Measurements from ENCODE around the gene HMOX2.
A peak's percentile ranks its signal among the peaks of the same experiment; 100 is the strongest.

The HMOX2 gene

DNA sequence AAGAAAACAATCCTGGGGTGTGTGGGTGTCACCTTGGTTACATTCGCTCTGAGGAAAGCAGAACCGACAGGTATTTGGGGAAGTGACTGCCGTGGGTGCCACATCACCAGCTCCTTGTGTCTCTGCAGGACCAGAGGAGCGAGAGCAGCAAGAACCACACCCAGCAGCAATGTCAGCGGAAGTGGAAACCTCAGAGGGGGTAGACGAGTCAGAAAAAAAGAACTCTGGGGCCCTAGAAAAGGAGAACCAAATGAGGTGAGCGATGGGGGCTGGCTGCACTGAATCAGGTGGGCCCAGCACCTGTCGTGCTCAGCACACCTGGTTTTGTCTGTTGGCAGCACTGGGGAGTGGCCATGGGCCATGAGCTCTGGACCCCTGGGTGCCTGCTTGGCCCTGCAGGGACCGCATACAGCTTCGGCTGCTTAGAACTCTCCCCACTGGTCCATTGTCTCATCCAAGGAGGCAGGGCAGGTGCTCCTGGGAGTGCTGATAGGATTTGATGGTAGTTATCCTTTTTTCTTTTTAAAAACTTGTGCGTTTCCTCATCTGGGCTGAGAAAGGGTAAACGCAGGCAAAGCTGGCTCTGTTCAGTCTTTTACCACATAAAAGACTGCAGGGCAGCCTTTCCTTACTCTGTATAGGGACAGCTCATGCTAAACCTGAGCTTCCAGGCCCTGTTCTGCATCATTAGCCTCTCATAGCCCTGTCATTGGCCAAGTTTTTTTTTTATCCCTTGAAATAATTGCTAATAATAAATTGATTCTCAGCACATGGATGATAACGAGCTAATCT lies 29.4 kb downstream of the HMOX2 start:
- DNase-seq: no peak

DNA sequence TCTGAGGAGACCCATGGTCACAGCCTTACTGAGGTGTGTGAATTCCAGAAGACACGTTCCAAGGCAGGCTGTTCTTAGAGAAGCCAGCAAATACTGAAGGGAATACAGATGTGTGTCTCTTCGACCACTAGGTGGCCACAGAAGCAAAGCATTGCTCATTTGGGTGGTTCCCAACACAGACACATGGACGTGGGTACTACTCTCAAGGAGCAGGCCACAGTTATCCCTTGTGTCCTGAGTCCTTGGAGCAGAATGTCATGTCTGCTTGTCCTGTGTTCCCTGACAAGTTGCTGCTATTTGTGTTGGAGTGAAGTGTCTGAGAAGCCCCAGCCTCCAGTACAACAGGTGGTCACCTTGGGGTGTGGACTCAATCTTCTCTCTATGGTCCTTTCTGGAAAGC lies 30.3 kb downstream of the HMOX2 start:
- peak; percentile 84 for DNase-seq

DNA sequence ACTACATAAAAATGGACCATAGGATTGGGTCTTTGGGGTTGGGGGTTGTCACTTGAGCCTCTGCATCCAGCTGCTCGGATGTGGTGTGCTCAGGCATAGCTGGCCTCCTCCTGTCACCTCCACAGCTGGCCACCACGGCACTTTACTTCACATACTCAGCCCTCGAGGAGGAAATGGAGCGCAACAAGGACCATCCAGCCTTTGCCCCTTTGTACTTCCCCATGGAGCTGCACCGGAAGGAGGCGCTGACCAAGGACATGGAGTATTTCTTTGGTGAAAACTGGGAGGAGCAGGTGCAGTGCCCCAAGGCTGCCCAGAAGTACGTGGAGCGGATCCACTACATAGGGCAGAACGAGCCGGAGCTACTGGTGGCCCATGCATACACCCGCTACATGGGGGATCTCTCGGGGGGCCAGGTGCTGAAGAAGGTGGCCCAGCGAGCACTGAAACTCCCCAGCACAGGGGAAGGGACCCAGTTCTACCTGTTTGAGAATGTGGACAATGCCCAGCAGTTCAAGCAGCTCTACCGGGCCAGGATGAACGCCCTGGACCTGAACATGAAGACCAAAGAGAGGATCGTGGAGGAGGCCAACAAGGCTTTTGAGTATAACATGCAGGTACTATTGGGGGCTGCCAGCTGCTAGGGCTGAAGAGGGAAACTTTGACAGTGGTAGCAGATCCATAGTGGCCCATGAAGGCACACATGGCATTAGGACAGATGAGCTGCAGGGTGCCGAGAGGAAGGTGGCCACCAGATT lies 31.6 kb downstream of the HMOX2 start:
- no peak for DNase-seq

DNA sequence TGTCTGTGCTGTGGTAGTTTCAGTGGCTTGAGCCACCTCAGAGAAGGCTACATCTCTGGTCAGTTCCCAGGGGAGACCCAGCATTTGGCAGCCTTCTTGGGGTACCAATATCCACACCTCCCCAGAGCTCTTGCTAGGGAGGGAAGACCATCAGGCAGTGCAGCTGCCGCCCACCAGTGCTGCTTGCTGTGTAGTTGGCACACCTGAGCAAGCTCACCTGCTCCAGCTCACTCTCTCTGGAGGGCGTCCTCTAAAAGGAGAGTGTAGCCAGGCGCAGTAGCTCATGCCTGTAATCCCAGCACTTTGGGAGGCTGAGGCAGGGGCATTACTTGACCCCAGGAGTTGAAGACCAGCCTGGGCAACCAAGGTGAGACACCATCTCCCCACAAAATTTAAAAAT lies 32.6 kb downstream of the HMOX2 start:
- no peak for DNase-seq

DNA sequence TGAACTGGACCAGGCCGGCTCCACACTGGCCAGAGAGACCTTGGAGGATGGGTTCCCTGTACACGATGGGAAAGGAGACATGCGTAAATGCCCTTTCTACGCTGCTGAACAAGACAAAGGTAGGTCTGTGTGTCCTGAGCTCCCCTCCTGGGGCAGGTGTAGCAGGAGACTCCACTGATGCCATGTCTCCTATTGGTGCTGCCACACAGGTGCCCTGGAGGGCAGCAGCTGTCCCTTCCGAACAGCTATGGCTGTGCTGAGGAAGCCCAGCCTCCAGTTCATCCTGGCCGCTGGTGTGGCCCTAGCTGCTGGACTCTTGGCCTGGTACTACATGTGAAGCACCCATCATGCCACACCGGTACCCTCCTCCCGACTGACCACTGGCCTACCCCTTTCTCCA lies 33.2 kb downstream of the HMOX2 start:
- no peak for DNase-seq

DNA sequence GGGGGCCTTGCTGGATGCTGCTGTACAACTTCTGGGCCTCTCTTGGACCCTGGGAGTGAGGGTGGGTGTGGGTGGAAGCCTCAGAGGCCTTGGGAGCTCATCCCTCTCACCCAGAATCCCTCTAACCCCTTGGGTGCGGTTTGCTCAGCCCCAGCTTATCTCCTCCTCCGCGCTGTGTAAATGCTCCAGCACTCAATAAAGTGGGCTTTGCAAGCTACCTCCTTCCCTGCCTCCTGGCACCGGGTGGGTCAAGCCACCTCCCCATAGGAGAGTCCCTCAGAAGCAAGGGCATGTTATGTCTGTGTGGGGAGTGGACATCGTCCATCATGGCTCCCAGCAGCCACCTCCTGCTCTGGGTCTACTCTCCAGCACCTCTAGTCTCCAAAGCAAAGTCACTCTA lies 33.9 kb downstream of the HMOX2 start:
- DNase-seq: no peak

DNA sequence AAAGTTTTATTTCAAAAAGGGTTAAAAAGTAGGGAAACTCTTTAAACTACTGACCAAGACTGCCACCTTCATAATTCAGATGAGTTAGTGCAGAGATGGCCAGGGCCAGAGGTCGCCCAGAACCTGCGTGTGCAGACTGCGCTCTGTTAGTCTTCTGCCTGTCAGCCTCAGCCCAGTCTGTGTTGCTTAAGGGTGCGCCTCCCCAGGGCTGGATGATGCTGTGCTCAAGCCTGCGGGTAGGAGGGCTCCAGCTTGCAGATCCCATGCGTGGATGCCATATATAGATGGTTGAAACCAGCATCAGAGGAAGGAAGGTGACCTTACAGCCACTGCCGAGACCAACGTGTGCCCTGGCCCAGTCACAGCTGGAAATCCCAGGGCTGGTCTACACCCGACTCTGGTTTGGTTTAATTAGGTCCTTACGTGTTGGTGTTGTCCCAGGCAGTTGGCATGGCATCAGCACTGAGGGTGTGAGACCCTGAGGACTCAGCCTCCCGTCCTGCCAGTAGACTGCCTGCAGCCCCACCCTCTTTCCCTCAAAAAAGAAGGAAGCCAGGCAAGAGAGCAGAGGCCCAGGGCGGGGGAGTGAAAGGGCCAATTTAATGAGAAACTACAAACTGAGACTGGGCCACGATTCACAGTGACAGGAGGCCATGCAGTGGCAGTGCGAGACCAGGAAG lies 34.7 kb downstream of the HMOX2 start:
- no peak for DNase-seq

DNA sequence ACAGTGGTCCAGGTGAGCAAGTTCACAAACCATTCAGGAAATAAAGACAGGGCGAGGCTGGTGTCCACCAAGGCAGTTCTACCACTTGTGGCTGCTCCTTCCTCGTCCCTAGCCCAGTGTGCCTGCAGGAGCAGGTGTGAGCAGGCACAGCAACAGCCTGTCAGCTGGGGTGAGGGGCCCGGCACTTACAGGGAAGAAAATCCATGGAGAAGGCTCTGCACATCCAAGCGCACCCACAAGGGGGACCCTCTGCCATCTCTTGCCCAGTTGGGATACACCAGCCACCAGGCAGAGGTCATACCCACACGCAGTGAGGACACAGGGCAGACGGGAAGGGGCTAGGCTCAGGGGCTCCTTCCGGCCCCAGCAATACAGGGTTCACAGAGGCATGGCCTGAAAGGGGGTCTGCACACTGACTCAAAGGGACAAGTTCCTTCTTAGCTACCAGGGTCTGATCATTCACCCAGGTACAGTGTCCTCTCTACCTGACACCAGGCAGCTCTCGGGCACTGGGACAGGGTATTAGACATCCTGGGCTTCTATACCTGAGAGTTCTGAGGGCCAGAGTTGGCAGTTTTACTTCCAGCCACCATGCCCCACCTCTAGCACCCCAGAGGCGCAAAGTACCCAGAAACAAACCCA lies 35.4 kb downstream of the HMOX2 start:
- DNase-seq: peak; percentile 85

DNA sequence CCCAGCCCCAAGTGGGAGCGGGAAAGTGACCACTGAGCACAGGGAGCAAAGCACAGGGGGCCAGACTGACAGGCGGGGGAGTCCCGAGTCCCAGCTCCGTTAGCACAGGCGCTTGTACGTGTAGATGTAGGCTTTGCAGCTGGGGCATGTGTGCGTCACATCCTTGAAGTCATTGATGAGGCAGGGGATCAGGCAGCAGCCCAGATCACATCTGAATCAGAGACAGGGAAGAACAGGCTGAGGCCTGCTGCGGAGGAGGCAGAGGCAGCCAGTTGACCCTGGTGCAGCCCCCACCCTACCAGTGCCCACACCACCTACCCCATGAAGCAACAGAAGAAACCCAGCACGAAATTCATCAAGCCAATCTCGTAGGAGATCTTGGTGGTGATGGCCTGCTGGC lies 36.3 kb downstream of the HMOX2 start:
- no peak for DNase-seq

DNA sequence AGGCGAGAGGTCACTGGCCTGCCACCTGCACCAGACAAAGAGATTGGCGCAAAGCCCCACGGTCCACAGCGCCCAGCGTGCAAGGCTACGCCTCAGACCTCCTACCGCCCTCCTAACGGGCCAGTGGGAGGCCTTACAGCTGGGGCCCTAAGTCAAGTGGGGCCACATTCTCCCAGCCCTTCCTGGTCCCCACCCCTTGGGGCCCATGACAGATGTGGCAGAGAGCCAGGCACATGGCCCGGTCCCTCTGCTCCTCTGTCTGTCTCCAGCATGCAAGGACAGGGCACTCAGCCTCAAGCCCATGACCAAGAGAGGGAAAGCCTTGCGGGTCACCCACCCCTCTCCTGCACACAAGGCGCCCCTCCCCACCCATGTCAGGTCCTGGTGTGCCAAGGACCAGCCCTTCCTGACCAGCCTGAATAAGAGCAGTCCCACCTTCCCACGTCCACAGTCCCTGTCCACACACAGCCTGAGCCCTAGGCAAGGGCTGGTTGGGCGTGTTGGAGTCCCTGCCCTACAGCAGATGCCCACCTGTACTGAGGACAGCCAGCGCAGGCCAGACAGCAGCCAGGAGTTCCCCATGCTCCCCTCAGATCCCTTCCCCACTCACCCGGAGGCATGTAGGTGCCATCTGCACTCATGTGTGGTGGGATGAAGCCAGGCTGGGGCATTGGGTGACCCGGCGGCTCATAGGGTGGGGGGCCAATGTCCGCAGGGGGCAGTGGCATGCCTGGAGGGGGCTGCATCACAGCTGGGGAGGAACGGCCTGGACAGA lies 37.1 kb downstream of the HMOX2 start:
- DNase-seq: no peak

DNA sequence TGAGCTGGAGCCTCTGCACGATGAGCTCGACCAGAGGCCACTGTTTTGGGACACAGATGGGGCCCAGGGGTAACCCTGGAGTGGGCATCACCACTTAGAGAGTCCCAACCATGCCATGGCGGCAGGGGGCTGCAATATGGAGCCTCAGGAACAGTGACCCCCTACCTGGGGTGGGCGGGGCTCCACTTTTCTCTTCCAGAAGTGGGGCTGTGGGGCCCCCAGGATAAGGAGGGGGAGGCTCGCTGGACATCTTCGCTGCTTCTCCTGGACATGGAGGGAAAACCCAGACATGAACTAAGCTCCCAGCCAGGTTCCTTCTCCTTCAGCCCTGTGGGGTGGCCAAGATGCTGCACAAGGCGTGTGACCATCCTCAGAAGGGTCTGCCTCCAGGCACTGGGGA lies 37.7 kb downstream of the HMOX2 start:
- no peak for DNase-seq

DNA sequence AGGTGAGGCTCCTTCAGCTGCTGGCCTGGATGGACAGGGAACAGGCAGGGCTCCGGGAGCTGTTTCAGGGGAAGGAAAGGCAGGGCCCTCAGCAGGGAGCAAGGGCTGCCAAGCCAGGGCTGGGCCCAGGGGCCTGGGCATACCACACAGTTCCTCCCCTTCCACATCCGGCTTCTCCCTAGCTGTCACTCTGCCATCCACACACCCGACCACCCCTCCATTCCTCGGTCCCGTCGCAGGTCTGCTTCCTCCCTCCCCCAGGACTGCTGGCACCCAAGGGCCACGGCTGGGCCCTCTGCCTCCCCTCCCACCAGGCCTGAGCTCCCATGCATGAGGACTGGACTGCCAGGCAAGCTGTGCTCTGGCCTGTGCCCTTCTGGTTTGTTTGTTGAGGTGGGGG lies 38.4 kb downstream of the HMOX2 start:
- no peak for DNase-seq

DNA sequence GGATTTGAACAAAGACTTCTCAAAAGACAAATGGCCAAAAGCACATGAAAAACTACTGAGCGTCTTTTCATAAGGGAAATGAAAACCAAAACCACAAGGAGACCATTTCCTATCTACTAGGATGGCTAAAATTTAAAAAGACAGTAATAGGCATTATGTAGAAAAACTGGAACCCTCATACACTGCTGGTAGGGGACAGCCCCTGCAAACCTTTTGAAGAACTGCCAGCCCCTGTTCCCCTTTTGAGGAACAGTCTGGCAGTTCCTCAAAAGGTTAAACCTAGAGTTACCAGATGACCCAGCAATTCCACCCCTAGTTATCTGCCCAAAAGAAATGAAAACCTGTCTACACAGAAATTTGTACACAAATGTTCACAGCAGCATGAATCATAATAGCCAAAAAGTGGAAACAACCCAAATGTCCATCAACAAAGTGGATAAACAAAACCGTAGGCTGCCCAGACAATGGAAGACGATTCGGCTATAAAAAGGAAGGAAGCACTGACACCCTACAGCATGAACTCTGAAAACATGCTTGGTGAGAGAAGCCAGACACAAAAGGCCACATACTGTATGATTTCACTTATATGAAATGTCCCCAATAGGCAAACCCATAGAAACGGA lies 39.5 kb downstream of the HMOX2 start:
- DNase-seq: no peak

DNA sequence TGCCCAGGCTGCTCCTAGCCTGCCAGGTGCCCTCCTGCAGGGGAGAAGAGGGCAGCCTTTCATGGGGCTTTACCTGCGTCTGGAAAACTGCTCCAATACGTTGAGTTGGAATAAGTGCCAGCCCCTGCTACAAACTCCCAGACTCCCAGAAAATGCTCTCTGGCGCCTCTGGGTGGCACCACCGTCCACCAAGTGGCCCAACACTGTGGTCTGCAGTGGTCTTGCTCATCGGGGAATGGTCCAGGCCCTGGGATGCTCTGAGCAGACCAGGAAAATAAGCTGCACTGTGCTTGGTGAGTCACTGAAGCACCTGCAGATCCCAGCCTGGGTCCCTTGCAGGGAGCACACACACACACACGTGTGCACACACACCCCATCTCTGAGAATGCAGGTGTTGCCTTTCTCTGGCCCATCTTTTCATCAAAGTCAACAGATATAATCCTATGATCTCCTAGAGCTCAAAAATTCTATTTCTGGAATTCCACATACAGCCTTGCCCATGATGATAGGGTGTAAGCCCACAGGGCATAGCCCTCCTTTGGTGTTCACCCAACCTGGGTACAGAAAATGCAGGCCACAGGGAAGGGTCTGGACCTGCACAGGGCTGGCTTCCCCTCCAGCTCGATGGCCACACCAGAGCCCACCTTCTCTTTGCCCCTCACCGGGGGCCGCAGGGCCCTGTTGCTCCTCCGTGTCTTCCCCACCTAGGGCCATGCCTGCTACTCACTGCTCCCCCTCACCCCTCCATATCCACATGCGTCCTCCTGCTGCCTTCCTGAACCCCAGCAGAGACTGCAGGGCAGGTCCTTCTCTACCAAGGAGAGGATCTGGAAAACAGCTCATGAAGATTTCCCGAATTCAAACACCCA lies 41.8 kb downstream of the HMOX2 start:
- peak; percentile 77 for DNase-seq

DNA sequence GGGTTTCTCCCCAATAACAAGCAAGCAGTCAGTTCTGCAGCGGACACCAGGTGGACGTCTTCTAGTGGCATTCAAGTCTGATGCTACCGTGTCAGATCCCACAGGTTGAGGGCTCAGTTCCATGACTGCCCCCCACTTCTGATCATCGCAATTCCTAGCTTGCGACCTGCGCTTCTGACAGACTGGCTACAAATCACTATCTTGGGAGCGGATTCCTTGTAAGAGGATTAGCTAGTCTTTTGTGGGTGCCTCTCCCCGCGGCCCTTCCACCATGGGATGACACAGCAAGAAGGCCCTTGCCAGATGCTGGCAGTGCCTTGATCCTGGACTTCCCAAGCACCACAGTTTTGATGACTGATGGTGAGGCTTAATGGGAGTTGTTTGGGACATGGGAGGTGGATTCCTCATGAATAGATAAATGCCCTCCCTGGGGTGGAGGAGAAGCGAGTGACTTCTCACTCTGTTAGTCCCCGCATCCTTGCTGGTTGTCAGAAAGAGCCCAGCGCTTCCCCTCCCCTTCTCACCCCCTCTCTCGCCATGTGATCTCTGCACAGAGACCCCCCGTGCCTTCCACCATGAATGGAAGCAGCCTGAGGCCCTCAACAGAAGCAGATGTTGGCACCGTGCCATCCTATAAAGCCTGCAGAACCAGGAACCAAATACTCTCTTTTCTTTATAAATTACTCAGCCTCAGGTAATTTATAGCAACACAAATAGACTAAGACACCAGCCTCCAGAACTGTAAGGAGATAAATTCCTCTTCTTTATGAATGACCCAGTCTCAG lies 43.3 kb downstream of the HMOX2 start:
- peak; percentile 82 for DNase-seq

DNA sequence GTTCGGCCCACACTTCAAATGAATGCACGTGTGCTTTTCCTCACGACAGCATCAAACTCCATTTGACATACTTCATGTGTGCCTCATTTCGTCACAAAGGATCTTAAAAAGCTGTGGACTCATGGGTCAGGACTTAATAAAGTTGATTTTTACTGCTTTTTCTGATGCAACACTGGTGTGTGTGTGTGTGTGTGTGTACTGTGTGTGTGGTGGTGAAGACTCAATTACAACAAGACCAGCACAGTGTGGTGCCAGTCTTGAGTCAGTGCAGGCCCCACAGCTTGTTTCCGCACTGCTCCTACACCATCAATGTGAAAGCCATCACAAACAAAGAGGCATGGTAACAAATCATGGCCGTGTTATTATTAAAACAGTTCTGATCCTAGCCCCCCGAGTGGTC lies 44.7 kb downstream of the HMOX2 start:
- no peak for DNase-seq

DNA sequence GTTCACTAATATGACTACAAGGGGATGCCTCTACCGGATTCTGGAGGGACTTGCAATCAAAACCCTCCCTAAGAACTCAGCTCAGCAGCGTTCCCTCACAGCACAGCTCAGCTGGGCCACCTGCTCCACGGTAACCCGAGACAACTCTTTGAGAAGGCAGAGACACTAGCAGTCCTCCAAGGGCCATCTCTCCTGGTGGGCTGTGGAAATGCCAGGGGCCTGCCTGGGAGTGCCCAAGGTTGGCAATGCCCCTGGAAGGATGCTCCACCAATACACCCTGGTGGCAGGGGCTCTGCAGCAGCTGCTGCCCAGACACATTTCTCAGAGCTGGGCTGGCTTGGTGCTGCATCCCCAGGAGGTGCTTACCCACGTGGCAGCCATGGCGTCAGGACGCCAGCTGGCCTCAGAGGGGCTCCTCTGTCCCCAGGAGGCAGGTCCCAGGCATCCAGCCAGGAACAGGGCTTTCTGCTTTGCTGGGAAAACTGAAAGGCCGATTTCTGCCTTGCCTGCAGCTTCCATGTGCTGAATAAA lies 45.9 kb downstream of the HMOX2 start:
- DNase-seq: peak; percentile 85

DNA sequence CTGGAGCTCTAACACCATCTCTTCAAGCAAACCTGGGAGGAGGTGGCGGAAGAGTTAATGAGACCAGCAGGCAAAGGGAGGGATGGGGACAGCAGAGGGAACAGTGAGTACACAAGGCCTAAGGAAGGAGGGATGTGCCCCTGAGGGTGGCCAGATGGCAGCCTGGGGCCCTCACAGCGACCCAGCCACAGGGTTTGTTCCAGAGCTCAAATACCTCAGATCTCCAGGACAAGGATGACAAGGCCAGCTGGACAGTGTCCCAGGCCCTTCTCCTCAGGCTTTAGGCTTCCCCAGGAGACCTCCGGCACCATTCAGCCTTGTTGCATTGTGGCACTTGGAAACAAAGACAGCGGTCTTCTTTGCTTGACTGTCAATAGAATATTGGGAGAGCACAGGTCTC lies 47.5 kb downstream of the HMOX2 start:
- DNase-seq: peak; percentile 42

DNA sequence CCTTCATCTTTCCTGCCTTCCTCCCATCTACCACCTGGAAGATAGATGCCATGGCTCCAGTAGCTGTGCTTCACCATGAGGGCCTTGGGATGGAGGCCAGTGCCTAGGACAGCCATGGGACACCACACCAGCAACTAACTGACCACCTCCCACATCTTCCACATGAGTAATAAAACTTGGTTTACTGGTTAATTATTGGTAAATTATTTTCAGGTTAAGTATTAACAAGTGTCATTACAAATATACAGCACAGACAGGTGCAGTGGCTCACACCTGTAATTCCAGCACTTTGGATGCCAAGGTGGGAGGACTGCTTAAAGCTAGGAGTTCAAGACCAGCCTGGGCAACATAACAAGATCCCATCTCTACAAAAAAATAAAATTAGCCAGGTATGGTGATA lies 48.4 kb downstream of the HMOX2 start:
- no peak for DNase-seq

DNA sequence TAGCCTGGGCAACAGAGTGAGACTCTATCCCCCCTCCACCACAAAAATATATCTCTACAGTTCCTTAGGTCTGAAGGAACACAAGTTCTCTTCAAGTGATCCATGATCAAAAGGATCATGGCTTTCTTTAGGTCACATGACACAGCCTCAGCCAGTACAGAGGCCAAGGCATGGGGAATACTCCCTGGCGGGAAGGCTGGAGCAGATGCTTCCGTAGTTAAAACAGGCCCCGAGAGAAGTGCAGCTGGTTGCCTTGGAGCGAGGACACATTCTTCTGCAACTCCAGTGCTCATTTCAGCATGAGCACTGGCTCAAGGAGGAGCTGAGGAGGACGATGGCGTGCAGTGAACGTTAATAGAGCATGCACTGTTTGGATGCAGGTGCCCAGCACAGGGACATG lies 48.9 kb downstream of the HMOX2 start:
- DNase-seq: no peak

All from NCI-H82 (cell line).